DMS114 treated with DMSO at 0.1 percent for 48 hours (cell line): ENCODE measurements around the gene TBC1D16.

Experiments used
- DNase-seq: peaks from one replicate; lab custom pipeline; 2025; ENCODE audit not compliant: unreplicated experiment; lab: John Stamatoyannopoulos, UW

TBC1D16 gene

GRCh38 chr17:79941088-79942010, 94.3 kb downstream of the TBC1D16 start:
- DNase-seq = no peak

- no peak for DNase-seq
Observed at GRCh38 chr17:79940459-79941087, 95.1 kb downstream of the TBC1D16 start.

- no peak for DNase-seq
Observed at GRCh38 chr17:79939755-79940458, 95.8 kb downstream of the TBC1D16 start.

GRCh38 chr17:79939094-79939435, 96.6 kb downstream of the TBC1D16 start:
- DNase-seq = no peak

GRCh38 chr17:79938336-79939093, 97.2 kb downstream of the TBC1D16 start:
- no peak for DNase-seq

GRCh38 chr17:79937391-79938335, 98.0 kb downstream of the TBC1D16 start:
- no peak for DNase-seq

- no peak for DNase-seq
Observed at GRCh38 chr17:79936641-79937381, 98.9 kb downstream of the TBC1D16 start.

- DNase-seq = no peak
Observed at GRCh38 chr17:79936050-79936449, 99.6 kb downstream of the TBC1D16 start.

GRCh38 chr17:79935197-79935885, 100.3 kb downstream of the TBC1D16 start:
- DNase-seq = no peak

GRCh38 chr17:79934653-79934970, 101.1 kb downstream of the TBC1D16 start:
- DNase-seq = no peak

- DNase-seq = no peak
Observed at GRCh38 chr17:79933863-79934652, 101.6 kb downstream of the TBC1D16 start.

- no peak for DNase-seq
Observed at GRCh38 chr17:79932451-79933306, 103.0 kb downstream of the TBC1D16 start.

- no peak for DNase-seq
Observed at GRCh38 chr17:79931817-79932309, 103.8 kb downstream of the TBC1D16 start.

- no peak for DNase-seq
Observed at GRCh38 chr17:79930877-79931816, 104.5 kb downstream of the TBC1D16 start.

GRCh38 chr17:79930062-79930876, 105.4 kb downstream of the TBC1D16 start:
- DNase-seq = no peak
